SK-N-MC (cell line): ENCODE results near the gene AFF2.

ENCODE experiments used
- EZH2 ChIP-seq: fragments of 200-600 bp; sonication (generic); IDR thresholded peaks from one replicate; pipeline ENCODE4 v1.6.1; 2017; ENCODE audit warnings: antibody characterized with exemption
- FOXP2 ChIP-seq: optimal IDR thresholded peaks from 2 replicates; pipeline ENCODE3; 2011; ENCODE audit warnings: mild to moderate bottlenecking, moderate library complexity; ENCODE audit not compliant: insufficient read depth; ENCODE audit errors: extremely low read length, control extremely low read depth
- POLR2AphosphoS5 ChIP-seq: IDR thresholded peaks from 2 replicates; pipeline ENCODE4 v1.6.1; 2012; ENCODE audit warnings: mild to moderate bottlenecking, low read depth, low read length, borderline replicate concordance

DNA sequence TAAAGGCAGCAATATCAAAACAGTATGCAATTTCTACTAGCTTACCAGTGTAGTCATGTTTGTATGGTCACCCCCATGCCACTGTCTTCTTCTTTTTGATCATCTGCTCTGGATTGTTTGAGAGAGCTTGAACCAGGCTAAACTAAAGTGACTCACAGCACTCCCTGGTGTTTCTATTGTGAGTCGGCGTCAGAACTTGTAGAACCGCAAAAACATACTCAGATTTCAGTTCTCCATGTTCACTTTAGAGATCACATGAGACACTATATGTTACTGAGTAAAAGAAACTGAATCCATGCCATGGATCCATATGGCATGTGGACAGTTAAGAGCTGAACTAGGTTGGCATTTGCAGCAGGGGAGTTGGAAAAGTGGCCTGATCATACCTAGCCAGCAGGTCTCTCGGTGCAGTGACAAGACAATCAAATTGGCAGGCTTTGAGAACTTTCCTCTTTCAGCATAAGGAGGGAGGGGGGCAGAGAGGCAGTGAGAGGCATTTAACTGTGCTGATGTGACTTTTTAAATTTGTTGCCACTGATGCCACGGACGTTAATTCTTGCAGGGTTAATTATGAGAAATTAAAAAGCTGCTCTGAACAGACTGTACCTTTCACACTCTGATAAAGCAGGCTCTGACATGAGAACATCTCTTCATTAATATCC, 88.4 kb downstream of the AFF2 start:
- TF ChIP-seq POLR2AphosphoS5: no peak
- no peak for TF ChIP-seq EZH2
- no peak for TF ChIP-seq FOXP2
